ENCODE results near the gene MTF2. TPM values are rescaled to one million over a fixed set of nuclear protein-coding genes. Genes with fewer than 3 reads are reported as not detected.

The MTF2 gene
- total and polyA plus RNA-seq, 2 experiments from 2014 or later: 82.1 to 133 TPM

DNA sequence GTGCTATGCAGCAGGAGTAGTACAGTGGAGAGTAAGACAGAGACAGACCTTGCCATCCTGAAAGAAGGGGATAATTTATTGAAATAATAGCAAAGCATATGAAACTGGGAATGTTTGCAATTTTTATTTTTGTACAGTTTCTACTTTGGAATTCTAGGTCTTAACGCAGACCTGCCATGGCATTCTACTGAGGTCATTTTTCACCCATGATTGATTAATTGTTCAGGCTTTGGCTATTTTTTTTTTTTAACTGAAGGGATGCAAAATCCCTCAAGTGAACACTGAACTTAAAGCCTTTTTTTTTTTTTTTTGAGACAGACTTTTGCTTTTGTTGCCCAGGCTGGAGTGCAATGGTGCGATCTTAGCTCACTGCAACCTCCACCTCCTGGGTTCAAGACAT lies 27.1 kb downstream of the MTF2 start (continued):
- TF ChIP-seq, protein P1, sequence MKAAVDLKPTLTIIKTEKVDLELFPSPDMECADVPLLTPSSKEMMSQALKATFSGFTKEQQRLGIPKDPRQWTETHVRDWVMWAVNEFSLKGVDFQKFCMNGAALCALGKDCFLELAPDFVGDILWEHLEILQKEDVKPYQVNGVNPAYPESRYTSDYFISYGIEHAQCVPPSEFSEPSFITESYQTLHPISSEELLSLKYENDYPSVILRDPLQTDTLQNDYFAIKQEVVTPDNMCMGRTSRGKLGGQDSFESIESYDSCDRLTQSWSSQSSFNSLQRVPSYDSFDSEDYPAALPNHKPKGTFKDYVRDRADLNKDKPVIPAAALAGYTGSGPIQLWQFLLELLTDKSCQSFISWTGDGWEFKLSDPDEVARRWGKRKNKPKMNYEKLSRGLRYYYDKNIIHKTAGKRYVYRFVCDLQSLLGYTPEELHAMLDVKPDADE (IDR thresholded peaks at IDR 0.05): no peak
- TF ChIP-seq CREB1 (CRISPR knock-in tag; IDR thresholded peaks at IDR 0.05; ENCODE audit: low read depth): no peak
- TF ChIP-seq, protein P2, sequence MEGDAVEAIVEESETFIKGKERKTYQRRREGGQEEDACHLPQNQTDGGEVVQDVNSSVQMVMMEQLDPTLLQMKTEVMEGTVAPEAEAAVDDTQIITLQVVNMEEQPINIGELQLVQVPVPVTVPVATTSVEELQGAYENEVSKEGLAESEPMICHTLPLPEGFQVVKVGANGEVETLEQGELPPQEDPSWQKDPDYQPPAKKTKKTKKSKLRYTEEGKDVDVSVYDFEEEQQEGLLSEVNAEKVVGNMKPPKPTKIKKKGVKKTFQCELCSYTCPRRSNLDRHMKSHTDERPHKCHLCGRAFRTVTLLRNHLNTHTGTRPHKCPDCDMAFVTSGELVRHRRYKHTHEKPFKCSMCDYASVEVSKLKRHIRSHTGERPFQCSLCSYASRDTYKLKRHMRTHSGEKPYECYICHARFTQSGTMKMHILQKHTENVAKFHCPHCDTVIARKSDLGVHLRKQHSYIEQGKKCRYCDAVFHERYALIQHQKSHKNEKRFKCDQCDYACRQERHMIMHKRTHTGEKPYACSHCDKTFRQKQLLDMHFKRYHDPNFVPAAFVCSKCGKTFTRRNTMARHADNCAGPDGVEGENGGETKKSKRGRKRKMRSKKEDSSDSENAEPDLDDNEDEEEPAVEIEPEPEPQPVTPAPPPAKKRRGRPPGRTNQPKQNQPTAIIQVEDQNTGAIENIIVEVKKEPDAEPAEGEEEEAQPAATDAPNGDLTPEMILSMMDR (conservative IDR thresholded peaks at IDR 0.05; ENCODE audit: low read depth in 2 of 2): no peak
- TF ChIP-seq EZH2 (IDR thresholded peaks at IDR 0.05; ENCODE audit: low read depth, unreplicated experiment): no peak
- TF ChIP-seq, protein P3, sequence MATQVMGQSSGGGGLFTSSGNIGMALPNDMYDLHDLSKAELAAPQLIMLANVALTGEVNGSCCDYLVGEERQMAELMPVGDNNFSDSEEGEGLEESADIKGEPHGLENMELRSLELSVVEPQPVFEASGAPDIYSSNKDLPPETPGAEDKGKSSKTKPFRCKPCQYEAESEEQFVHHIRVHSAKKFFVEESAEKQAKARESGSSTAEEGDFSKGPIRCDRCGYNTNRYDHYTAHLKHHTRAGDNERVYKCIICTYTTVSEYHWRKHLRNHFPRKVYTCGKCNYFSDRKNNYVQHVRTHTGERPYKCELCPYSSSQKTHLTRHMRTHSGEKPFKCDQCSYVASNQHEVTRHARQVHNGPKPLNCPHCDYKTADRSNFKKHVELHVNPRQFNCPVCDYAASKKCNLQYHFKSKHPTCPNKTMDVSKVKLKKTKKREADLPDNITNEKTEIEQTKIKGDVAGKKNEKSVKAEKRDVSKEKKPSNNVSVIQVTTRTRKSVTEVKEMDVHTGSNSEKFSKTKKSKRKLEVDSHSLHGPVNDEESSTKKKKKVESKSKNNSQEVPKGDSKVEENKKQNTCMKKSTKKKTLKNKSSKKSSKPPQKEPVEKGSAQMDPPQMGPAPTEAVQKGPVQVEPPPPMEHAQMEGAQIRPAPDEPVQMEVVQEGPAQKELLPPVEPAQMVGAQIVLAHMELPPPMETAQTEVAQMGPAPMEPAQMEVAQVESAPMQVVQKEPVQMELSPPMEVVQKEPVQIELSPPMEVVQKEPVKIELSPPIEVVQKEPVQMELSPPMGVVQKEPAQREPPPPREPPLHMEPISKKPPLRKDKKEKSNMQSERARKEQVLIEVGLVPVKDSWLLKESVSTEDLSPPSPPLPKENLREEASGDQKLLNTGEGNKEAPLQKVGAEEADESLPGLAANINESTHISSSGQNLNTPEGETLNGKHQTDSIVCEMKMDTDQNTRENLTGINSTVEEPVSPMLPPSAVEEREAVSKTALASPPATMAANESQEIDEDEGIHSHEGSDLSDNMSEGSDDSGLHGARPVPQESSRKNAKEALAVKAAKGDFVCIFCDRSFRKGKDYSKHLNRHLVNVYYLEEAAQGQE (IDR thresholded peaks at IDR 0.05; ENCODE audit: unreplicated experiment): no peak

DNA sequence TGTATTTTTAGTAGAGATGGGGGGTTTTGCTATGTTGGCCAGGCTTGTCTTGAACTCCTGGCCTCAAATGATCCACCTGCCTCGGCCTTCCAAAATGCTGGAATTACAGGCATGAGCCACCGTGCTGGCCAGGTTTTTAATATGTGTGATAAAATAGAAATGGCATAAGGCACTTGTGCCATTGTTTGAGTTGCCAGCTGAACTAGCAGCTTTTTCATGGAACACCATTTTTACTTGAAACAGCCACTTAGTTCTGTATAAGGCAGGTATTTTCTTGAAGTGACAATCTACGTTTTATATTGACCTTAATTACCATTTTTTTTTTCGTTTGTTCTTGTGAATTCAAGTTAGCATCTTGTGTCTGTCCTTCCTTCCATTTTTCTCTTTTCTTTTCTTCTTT lies 28.3 kb downstream of the MTF2 start:
- no peak overlapping the region for H3K27ac ChIP-seq (ENCODE audit: low read depth)
- no peaks in the 10 kb centered on the region for H3K9me2 ChIP-seq (ENCODE audit: insufficient read depth)
- no peaks in the 10 kb centered on the region for H3F3A ChIP-seq (replicated peaks; ENCODE audit: low read depth)
- peaks cover 100% of the 10 kb centered on the region for H3K79me2 ChIP-seq (replicated peaks; ENCODE audit: insufficient read depth)
- Mint-ChIP-seq H3K27me3 (ENCODE audit: insufficient read depth, low read depth, poor library complexity) (peaks cover 2% of the 10 kb centered on the region), H3K27ac (no peak overlapping the region), H3K36me3 (ENCODE audit: low read depth) (peaks cover 59% of the 10 kb centered on the region), H3K4me1 (peaks cover 39% of the 10 kb centered on the region), H3K4me3 (no peak overlapping the region), H3K9me3 (peaks cover 6% of the 10 kb centered on the region; the same call in 2 of the 3 replicates)
- H3K36me3 ChIP-seq (ENCODE audit: insufficient read depth): no peaks in the 10 kb centered on the region
- H2AFZ ChIP-seq: no peak overlapping the region
- no peak for DNase-seq (ENCODE audit: low spot score)
- H3K4me3 ChIP-seq: no peak overlapping the region
- H4K20me1 ChIP-seq (replicated peaks; ENCODE audit: insufficient read depth): peaks cover 65% of the 10 kb centered on the region
- no peaks in the 10 kb centered on the region for H3K27me3 ChIP-seq (ENCODE audit: insufficient read depth)
- peaks cover 28% of the 10 kb centered on the region for H3K4me1 ChIP-seq (ENCODE audit: insufficient read depth)
- H3K4me2 ChIP-seq: no peak overlapping the region
- no peak for ATAC-seq
- no peak for TF ChIP-seq ZNF331 (CRISPR knock-in tag; IDR thresholded peaks at IDR 0.05; ENCODE audit: low read depth)
- TF ChIP-seq, protein P2 (conservative IDR thresholded peaks at IDR 0.05; ENCODE audit: low read depth in 2 of 2): no peak
- TF ChIP-seq CREB1 (CRISPR knock-in tag; IDR thresholded peaks at IDR 0.05; ENCODE audit: low read depth): no peak
- TF ChIP-seq, protein P4, sequence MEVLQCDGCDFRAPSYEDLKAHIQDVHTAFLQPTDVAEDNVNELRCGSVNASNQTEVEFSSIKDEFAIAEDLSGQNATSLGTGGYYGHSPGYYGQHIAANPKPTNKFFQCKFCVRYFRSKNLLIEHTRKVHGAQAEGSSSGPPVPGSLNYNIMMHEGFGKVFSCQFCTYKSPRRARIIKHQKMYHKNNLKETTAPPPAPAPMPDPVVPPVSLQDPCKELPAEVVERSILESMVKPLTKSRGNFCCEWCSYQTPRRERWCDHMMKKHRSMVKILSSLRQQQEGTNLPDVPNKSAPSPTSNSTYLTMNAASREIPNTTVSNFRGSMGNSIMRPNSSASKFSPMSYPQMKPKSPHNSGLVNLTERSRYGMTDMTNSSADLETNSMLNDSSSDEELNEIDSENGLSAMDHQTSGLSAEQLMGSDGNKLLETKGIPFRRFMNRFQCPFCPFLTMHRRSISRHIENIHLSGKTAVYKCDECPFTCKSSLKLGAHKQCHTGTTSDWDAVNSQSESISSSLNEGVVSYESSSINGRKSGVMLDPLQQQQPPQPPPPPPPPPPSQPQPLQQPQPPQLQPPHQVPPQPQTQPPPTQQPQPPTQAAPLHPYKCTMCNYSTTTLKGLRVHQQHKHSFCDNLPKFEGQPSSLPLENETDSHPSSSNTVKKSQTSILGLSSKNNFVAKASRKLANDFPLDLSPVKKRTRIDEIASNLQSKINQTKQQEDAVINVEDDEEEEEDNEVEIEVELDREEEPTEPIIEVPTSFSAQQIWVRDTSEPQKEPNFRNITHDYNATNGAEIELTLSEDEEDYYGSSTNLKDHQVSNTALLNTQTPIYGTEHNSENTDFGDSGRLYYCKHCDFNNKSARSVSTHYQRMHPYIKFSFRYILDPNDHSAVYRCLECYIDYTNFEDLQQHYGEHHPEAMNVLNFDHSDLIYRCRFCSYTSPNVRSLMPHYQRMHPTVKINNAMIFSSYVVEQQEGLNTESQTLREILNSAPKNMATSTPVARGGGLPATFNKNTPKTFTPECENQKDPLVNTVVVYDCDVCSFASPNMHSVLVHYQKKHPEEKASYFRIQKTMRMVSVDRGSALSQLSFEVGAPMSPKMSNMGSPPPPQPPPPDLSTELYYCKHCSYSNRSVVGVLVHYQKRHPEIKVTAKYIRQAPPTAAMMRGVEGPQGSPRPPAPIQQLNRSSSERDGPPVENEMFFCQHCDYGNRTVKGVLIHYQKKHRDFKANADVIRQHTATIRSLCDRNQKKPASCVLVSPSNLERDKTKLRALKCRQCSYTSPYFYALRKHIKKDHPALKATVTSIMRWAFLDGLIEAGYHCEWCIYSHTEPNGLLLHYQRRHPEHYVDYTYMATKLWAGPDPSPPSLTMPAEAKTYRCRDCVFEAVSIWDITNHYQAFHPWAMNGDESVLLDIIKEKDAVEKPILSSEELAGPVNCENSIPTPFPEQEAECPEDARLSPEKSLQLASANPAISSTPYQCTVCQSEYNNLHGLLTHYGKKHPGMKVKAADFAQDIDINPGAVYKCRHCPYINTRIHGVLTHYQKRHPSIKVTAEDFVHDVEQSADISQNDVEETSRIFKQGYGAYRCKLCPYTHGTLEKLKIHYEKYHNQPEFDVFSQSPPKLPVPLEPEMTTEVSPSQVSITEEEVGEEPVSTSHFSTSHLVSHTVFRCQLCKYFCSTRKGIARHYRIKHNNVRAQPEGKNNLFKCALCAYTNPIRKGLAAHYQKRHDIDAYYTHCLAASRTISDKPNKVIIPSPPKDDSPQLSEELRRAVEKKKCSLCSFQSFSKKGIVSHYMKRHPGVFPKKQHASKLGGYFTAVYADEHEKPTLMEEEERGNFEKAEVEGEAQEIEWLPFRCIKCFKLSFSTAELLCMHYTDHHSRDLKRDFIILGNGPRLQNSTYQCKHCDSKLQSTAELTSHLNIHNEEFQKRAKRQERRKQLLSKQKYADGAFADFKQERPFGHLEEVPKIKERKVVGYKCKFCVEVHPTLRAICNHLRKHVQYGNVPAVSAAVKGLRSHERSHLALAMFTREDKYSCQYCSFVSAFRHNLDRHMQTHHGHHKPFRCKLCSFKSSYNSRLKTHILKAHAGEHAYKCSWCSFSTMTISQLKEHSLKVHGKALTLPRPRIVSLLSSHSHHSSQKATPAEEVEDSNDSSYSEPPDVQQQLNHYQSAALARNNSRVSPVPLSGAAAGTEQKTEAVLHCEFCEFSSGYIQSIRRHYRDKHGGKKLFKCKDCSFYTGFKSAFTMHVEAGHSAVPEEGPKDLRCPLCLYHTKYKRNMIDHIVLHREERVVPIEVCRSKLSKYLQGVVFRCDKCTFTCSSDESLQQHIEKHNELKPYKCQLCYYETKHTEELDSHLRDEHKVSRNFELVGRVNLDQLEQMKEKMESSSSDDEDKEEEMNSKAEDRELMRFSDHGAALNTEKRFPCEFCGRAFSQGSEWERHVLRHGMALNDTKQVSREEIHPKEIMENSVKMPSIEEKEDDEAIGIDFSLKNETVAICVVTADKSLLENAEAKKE (CRISPR knock-in tag; IDR thresholded peaks at IDR 0.05): no peak
- TF ChIP-seq NANOG (IDR thresholded peaks at IDR 0.05; ENCODE audit: borderline replicate concordance): no peak
- TF ChIP-seq EZH2 (IDR thresholded peaks at IDR 0.05; ENCODE audit: low read depth, unreplicated experiment): no peak
- no peak for TF ChIP-seq STAT1 (IDR thresholded peaks at IDR 0.05; ENCODE audit: unreplicated experiment)
- TF ChIP-seq ZNF114 (CRISPR knock-in tag; IDR thresholded peaks at IDR 0.05): no peak
